ENCODE results near the gene NEMP1.
"Not testable (repeated sequence)": the region's sequence is repeated elsewhere in the genome, so short reads cannot be mapped to it uniquely, and the experiment has no call there.

NEMP1 gene

DNA sequence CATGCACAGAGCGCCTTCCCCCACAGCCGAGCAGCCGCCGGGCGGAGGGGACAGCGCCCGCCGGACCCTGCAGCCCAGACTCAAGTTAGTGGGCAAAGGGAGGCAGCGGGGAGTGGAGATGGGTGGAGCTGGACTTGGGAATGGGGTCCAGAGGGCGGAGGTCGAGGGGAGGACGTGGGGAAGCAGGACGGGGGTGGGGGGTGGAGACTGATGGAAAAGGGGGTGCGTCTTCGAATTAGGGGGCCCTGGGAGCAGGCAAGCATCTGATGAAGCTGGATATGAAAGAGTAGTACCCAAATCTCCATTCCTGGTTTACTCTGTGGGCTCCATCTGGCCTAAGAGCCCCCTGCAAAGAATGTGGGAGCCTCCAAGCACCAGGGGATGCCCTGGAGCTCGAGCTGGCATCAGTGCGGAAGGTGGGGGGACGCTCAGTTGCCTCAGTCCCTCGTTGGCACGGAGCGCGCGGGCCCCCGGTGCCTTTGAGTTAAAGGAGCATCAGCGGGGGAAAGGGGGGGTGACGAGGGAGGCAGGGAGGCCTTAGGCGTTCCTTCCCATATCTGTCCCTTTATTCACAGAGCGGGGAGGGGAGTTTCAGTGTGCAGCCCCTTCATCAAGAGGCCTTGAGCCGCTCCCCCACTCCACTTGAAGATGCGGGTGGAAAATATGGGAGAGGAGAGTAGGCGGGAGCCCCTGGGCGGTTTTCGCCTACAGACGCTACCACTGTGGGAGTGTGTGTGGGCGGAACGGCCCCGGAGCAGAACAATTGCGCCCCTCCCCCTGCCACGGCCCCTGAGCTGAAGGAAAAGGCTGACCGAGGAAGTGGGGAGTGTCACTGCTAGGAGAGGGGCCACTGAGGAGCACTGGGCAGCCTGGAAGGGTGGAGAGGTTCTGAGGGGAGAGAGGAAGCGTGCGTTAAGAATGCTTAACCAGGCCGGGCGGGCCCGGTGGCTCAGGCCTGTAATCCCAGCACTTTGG, 11.0 kb upstream of the NEMP1 start:
- Mint-ChIP-seq H3K4me3 (peak overlapping the region; percentile 95), H3K27ac (peak overlapping the region; percentile 69), H3K36me3 (ENCODE audit: low read depth) (peaks cover 17% of the 10 kb centered on the region), H3K9me3 (no peaks in the 10 kb centered on the region), H3K4me1 (ENCODE audit: low read depth) (peaks cover 51% of the 10 kb centered on the region), H3K27me3 (ENCODE audit: low read depth) (no peaks in the 10 kb centered on the region)

DNA sequence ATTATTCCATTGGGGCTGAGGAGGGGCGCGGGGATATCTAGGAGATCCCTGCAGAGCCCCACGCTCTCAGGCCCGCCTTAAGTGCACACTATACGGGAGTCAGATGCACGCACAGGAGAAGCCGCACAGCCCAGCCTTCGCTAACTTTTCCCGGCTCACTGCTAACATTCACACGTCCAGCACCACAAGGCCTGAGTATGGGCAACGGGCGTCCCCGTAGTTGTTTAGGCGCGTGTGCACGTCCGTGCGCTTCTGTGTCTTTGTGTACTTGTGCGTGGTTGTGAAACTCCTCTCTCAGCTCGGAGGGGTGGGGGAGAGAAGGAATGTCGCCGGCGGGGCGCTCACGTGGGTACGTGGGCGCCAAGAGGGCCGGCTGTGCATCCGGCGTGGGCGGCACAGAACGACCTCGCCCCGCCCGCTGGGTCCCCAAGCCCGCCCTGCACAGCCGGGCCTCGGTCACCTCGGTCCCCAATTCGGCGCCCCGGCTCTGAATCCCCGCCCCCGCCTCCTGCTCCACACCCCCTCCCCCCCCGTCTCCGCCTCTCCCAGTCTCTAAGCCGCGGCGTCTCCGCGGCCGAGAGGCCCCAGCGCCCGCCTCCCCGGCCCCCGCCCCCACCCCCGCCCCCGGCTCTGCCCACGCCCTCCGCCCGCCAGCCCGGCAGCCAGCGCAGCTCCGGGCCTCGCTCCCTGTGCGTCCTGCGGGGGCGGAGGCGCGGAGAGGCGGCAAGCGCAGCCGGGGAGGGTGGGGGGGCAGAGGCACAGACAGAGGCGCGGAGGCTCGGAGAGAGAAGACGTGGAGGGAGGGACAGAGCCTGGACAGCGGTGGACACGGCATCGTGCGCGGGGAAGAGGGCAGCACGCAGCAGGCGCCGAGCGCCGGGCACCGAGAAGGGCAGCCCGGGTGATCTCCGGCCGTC, 10.0 kb upstream of the NEMP1 start, which contains the start of gene NAB2:
Gene NAB2, plus strand, starts transcription at position 761 of the 917 bp plus-strand sequence. CDS start 158 bp downstream, outside the sequence.
- H3K27ac Mint-ChIP-seq = peak within 1 kb of the TSS; percentile 95
- peaks cover 49% of the 10 kb centered on the region for H3K4me1 Mint-ChIP-seq (ENCODE audit: low read depth)
- H3K9me3 Mint-ChIP-seq = no peaks in the 10 kb centered on the region

DNA sequence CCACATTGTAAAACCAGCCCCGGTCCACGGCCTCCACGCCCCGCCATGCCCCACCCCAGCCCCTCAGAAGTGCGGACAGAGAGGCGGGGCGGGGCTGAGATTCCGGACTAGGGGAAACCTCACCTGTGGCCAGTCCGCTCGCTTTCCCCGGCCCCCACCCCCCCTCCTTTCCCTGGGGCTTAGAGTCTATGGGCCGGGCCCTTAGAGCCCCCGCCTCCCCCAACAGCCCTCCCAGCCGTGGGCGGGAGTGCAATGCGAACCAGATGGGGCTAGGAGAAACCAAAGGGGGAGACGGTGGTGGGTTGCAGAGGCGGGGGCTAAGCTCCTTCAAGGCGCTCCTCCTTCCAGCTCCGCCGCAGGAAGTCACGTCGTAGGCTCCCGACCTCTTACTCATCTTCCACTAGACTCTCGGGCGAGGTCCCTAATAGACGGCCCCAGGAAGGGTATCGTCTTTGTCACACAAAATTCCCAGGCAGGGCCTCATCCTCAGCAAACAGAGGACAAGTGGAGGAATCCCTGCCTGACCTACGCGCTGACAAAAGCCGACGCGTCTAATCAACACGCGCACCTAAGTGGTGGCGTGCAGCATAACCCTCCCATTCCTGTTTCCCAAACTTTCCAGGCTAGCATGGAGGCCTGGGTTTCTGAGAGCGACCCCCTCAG, 9.2 kb upstream of the NEMP1 start:
- Mint-ChIP-seq H3K36me3 (ENCODE audit: low read depth) (peaks cover 12% of the 10 kb centered on the region), H3K4me3 (peak overlapping the region; percentile 89), H3K27ac (peak overlapping the region; percentile 95), H3K4me1 (ENCODE audit: low read depth) (peaks cover 49% of the 10 kb centered on the region), H3K27me3 (ENCODE audit: low read depth) (no peaks in the 10 kb centered on the region), H3K9me3 (no peaks in the 10 kb centered on the region)

More for the DNA sequence above, 10.0 kb upstream of the NEMP1 start, which contains the start of gene NAB2:
- Mint-ChIP-seq H3K27me3 (ENCODE audit: low read depth) (no peaks in the 10 kb centered on the region), H3K4me3 (peak within 1 kb of the TSS; percentile 95), H3K36me3 (ENCODE audit: low read depth) (peaks cover 15% of the 10 kb centered on the region)

- Mint-ChIP-seq H3K4me3 (peak overlapping the region; percentile 89), H3K27ac (peak overlapping the region; percentile 95), H3K4me1 (ENCODE audit: low read depth) (peaks cover 44% of the 10 kb centered on the region)
Observed at GRCh38 chr12:57087010-57087690, 8.6 kb upstream of the NEMP1 start.

DNA sequence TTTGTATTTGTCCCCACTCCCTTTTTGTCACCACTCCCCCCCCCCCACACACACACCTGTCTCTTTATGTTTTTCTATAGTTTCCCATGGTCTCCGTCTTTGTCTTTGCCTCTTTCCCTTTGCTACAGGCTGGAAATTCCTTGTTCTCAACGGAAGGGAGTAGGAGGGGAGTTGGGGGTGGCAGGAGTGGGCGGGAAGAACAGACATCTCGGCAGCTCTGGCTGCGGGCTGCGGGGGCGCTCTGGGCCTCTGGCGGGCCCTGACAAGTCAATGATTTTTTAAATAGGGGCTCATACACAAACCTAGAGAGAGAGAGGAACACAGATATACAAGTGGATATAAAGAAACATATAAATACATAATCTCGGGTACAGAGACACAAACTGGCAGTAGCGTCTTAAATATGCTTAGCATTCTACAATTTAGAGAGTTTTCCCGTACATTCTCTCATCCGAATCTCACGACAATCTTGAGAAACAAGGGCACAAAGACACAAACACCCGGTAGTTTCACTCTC, 8.0 kb upstream of the NEMP1 start:
- peak overlapping the region; percentile 92 for H3K27ac Mint-ChIP-seq
- H3K27me3 Mint-ChIP-seq (ENCODE audit: low read depth) = no peaks in the 10 kb centered on the region
- H3K36me3 Mint-ChIP-seq (ENCODE audit: low read depth) = peaks cover 6% of the 10 kb centered on the region
- H3K4me3 Mint-ChIP-seq = peak overlapping the region; percentile 85
- H3K4me1 Mint-ChIP-seq (ENCODE audit: low read depth) = peaks cover 42% of the 10 kb centered on the region
- no peaks in the 10 kb centered on the region for H3K9me3 Mint-ChIP-seq

More at GRCh38 chr12:57087010-57087690, 8.6 kb upstream of the NEMP1 start:
- no peaks in the 10 kb centered on the region for H3K9me3 Mint-ChIP-seq
- peaks cover 7% of the 10 kb centered on the region for H3K36me3 Mint-ChIP-seq (ENCODE audit: low read depth)
- H3K27me3 Mint-ChIP-seq (ENCODE audit: low read depth) = no peaks in the 10 kb centered on the region

- peak overlapping the region; percentile 85 for H3K4me3 Mint-ChIP-seq
- no peaks in the 10 kb centered on the region for H3K27me3 Mint-ChIP-seq (ENCODE audit: low read depth)
- H3K9me3 Mint-ChIP-seq = no peaks in the 10 kb centered on the region
- peak overlapping the region; percentile 92 for H3K27ac Mint-ChIP-seq
- peaks cover 42% of the 10 kb centered on the region for H3K4me1 Mint-ChIP-seq (ENCODE audit: low read depth)
- peaks cover 3% of the 10 kb centered on the region for H3K36me3 Mint-ChIP-seq (ENCODE audit: low read depth)
Observed at GRCh38 chr12:57085999-57086492, 7.5 kb upstream of the NEMP1 start.

GRCh38 chr12:57080855-57081254, 2.3 kb upstream of the NEMP1 start:
- H3K9me3 Mint-ChIP-seq = no peaks in the 10 kb centered on the region
- H3K27me3 Mint-ChIP-seq (ENCODE audit: low read depth) = no peaks in the 10 kb centered on the region
- H3K4me1 Mint-ChIP-seq (ENCODE audit: low read depth) = peaks cover 30% of the 10 kb centered on the region
- peaks cover 4% of the 10 kb centered on the region for H3K36me3 Mint-ChIP-seq (ENCODE audit: low read depth)
- H3K27ac Mint-ChIP-seq = no peak overlapping the region
- H3K4me3 Mint-ChIP-seq = no peak overlapping the region

DNA sequence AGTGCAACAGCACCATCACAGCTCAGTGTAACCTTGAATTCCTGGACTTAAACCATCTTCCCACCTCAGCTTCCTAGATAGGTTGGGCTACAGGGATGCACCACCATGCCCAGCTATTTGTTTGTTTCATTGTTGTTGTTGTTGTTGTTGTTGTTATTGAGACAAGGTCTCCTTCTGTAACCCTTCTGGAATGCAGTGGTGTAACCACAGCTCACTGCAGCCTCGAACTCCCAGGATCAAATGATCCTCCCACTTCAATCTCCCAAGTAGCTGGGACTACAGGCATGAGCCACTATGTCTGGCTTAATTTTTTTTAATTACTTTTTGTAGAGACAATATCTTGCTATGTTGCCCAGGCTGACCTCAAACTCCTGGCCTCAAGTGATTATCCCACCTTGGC, 1.2 kb upstream of the NEMP1 start:
- Mint-ChIP-seq H3K36me3 (ENCODE audit: low read depth) (peaks cover 4% of the 10 kb centered on the region), H3K27ac (peak overlapping the region; percentile 52), H3K4me1 (ENCODE audit: low read depth) (peaks cover 22% of the 10 kb centered on the region), H3K27me3 (ENCODE audit: low read depth) (no peaks in the 10 kb centered on the region), H3K4me3 (peak overlapping the region; percentile 50), H3K9me3 (no peaks in the 10 kb centered on the region)

DNA sequence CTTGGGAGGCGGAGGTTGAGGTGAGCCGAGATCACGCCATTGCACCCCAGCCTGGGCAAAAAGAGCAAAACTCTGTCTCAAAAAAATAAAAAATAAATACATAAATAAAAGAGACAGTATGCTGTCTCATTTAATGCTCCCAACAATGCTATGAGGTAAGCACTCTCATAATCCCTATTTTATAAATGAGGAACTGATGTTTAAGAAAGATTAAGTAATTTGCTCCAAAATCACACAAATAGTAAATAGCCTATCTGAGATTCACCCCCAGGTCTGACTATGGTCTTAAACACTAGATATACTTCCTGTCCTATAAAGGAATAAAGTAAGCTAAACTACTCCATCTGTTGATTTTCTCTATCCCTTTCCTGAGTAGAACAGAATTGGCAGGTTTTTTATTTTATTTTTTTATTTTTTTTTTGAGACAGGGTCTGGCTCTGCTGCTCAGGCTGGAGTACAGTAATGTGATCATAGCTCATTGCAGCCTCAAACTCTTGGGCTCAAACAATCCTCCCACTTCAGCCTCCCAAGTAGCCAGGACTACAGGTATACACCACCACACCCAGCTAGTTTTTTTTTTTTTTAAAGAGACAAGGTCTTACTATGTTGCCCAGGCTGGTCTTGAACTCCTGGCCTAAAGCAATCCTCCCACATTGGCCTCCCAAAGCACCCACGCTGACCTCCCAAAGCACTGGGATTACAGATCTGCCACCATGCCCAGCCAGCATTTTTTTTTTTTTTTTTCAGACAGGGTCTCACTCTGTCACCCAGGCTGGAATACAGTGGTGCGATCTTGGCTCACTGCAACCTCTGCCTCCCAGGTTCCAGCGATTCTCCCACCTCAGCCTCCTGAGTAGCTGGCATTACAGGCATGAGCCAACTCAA, 4.8 kb downstream of the NEMP1 start:
- peaks cover 27% of the 10 kb centered on the region for H3K4me1 Mint-ChIP-seq (ENCODE audit: low read depth)
- H3K9me3 Mint-ChIP-seq; H3K4me3 Mint-ChIP-seq; H3K27ac Mint-ChIP-seq; H3K27me3 Mint-ChIP-seq (ENCODE audit: low read depth): not testable (repeated sequence)
- H3K36me3 Mint-ChIP-seq (ENCODE audit: low read depth) = peaks cover 28% of the 10 kb centered on the region

GRCh38 chr12:57072661-57073060, 5.9 kb downstream of the NEMP1 start:
- peaks cover 33% of the 10 kb centered on the region for H3K36me3 Mint-ChIP-seq (ENCODE audit: low read depth)
- H3K9me3 Mint-ChIP-seq = peaks cover 4% of the 10 kb centered on the region
- no peak overlapping the region for H3K4me3 Mint-ChIP-seq
- H3K4me1 Mint-ChIP-seq (ENCODE audit: low read depth) = peaks cover 29% of the 10 kb centered on the region
- peak overlapping the region; percentile 31 for H3K27ac Mint-ChIP-seq
- no peaks in the 10 kb centered on the region for H3K27me3 Mint-ChIP-seq (ENCODE audit: low read depth)

DNA sequence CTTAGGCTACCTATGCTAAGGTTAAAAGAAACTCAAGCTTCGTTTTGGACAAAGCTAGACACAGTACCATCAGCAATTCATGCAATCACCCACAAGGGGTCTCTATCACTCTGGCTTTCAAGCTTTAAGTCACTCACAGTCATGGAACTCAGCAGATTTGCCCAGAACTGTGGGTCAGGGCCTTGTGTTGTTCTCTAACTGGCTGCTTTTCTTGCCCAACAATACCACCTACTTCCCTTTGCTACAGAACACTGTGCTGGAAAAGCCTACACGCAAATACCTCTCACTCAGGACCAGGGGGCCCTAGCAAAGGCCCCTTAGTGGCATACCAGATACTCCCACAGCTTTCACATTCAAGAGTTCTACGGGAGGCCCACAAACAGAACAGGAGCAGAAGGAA, 9.1 kb downstream of the NEMP1 start:
- H3K27me3 Mint-ChIP-seq (ENCODE audit: low read depth) = no peaks in the 10 kb centered on the region
- H3K4me1 Mint-ChIP-seq (ENCODE audit: low read depth) = peaks cover 31% of the 10 kb centered on the region
- peak overlapping the region; percentile 70 for H3K27ac Mint-ChIP-seq
- H3K9me3 Mint-ChIP-seq = peaks cover 12% of the 10 kb centered on the region
- peak overlapping the region; percentile 30 for H3K4me3 Mint-ChIP-seq
- H3K36me3 Mint-ChIP-seq (ENCODE audit: low read depth) = peaks cover 39% of the 10 kb centered on the region

DNA sequence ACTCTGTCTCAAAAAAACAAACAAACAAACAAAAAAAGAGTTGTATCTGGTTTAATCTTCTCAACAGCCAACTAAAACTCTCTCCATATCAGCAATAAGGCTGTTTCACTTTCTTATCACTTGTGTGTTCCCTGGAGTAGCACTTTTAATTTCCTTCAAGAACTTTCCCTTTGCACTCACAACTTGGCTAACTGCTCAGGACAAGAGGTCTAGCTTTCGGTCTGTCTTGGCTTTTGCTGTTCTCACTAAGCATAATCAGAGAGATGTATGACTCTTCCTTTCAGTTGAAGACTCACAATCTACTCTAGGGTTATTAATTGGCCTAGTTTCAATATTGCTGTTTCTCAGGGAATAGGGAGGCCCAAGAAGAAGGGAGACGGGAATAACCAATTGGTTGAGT, 12.3 kb downstream of the NEMP1 start:
- Mint-ChIP-seq H3K27me3 (ENCODE audit: low read depth) (no peaks in the 10 kb centered on the region), H3K36me3 (ENCODE audit: low read depth) (peaks cover 37% of the 10 kb centered on the region), H3K4me1 (ENCODE audit: low read depth) (peaks cover 40% of the 10 kb centered on the region), H3K4me3 (peak overlapping the region; percentile 14), H3K9me3 (peaks cover 12% of the 10 kb centered on the region), H3K27ac (peak overlapping the region; percentile 89)
